Iris pigment epithelial cell (primary cell): ENCODE measurements around the gene LANCL2.
A peak's percentile ranks its signal among the peaks of the same experiment; 100 is the strongest.
"Not testable (repeated sequence)": the region's sequence is repeated elsewhere in the genome, so short reads cannot be mapped to it uniquely, and the experiment has no call there.

Source experiments
- DNase-seq: peaks from one replicate; pipeline ENCODE4 v3.0.0-alpha.2; 2011; ENCODE audit warnings: low read depth

LANCL2 gene

GRCh38 chr7:55365205-55365674 lies at the start of gene LANCL2:
Gene LANCL2 (plus strand): TSS chr7:55365337. CDS start chr7:55366026, 689 bp downstream.
- peak; percentile 55 for DNase-seq

GRCh38 chr7:55325371-55325792 lies 39.8 kb upstream of the LANCL2 start:
- peak; percentile 96 for DNase-seq

- DNase-seq, result no peak
These were observed 38.9 kb upstream of the LANCL2 start for GRCh38 chr7:55326081-55326835.

GRCh38 chr7:55326945-55327626 lies 38.1 kb upstream of the LANCL2 start:
- no peak for DNase-seq

- DNase-seq, result no peak
These were observed 30.0 kb upstream of the LANCL2 start for GRCh38 chr7:55335151-55335550.

- DNase-seq, result no peak
These were observed 29.4 kb upstream of the LANCL2 start for GRCh38 chr7:55335786-55336185.

GRCh38 chr7:55336540-55336939 lies 28.6 kb upstream of the LANCL2 start:
- no peak for DNase-seq

- DNase-seq, result no peak
These were observed 25.8 kb upstream of the LANCL2 start for GRCh38 chr7:55339033-55340000.

- no peak for DNase-seq
These were observed 22.8 kb upstream of the LANCL2 start for GRCh38 chr7:55342216-55342871.

GRCh38 chr7:55343002-55343781 lies 21.9 kb upstream of the LANCL2 start:
- no peak for DNase-seq

- DNase-seq, result no peak
These were observed 21.1 kb upstream of the LANCL2 start for GRCh38 chr7:55343860-55344606.

- DNase-seq, result no peak
These were observed 20.3 kb upstream of the LANCL2 start for GRCh38 chr7:55344840-55345239.

GRCh38 chr7:55345292-55345691 lies 19.8 kb upstream of the LANCL2 start:
- no peak for DNase-seq

- DNase-seq, result peak; percentile 77
These were observed 16.6 kb upstream of the LANCL2 start for GRCh38 chr7:55348502-55348901.

GRCh38 chr7:55349121-55349520 lies 16.0 kb upstream of the LANCL2 start:
- DNase-seq, result peak; percentile 56

GRCh38 chr7:55350281-55350680 lies 14.9 kb upstream of the LANCL2 start:
- DNase-seq, result no peak

- no peak for DNase-seq
These were observed 13.9 kb upstream of the LANCL2 start for GRCh38 chr7:55351263-55351662.

GRCh38 chr7:55352947-55353273 lies 12.2 kb upstream of the LANCL2 start:
- not testable (repeated sequence) for DNase-seq

GRCh38 chr7:55360486-55360885 lies 4.7 kb upstream of the LANCL2 start:
- DNase-seq, result no peak

GRCh38 chr7:55361560-55361959 lies 3.6 kb upstream of the LANCL2 start:
- DNase-seq, result no peak
